SU-DHL-6 (cell line): ENCODE results near the gene IGFL4.
A peak's percentile ranks its signal among the peaks of the same experiment; 100 is the strongest.

Experiments used
- H2AFZ ChIP-seq: fragments of 200-600 bp; sonication (generic); 2 replicates; pipeline ENCODE4 v1.6.1; 2014; ENCODE audit warnings: low read depth, mild to moderate bottlenecking, moderate library complexity, mixed read lengths, antibody characterized with exemption, low read length; ENCODE audit not compliant: severe bottlenecking
- H3F3A ChIP-seq: fragments of 200-600 bp; shearing (Covaris generic); 2 replicates; pipeline ENCODE4 v1.6.0; 2016; ENCODE audit warnings: antibody characterized with exemption, mild to moderate bottlenecking; ENCODE audit not compliant: insufficient read depth
- H3K27ac ChIP-seq: fragments of 200-600 bp; sonication (generic); 2 replicates; pipeline ENCODE4 v1.5.1; 2016; ENCODE audit warnings: low read depth, mild to moderate bottlenecking, low read length, moderate library complexity, mixed read lengths
- H3K27me3 ChIP-seq: fragments of 200-600 bp; sonication (generic), shearing (Covaris generic); 2 replicates; pipeline ENCODE4 v1.6.0; 2014; ENCODE audit warnings: mild to moderate bottlenecking, low read length
- H3K36me3 ChIP-seq: fragments of 200-600 bp; sonication (generic); 2 replicates; pipeline ENCODE4 v1.6.1; 2014; ENCODE audit warnings: mild to moderate bottlenecking, low read length, mixed read lengths
- H3K4me2 ChIP-seq: fragments of 300-600, 200-600 bp; shearing (Covaris generic), sonication (generic); 2 replicates; pipeline ENCODE4 v1.6.0; 2014; ENCODE audit warnings: low read length, low read depth, mild to moderate bottlenecking; ENCODE audit not compliant: poor library complexity, severe bottlenecking
- H3K4me3 ChIP-seq: fragments of 200-600 bp; sonication (generic); 2 replicates; pipeline ENCODE4 v1.5.1; 2014; ENCODE audit warnings: antibody characterized with exemption, low read length, mild to moderate bottlenecking, mixed read lengths; ENCODE audit not compliant: insufficient read depth, poor library complexity, severe bottlenecking
- H3K79me2 ChIP-seq: fragments of 200-600 bp; sonication (generic); 2 replicates; pipeline ENCODE4 v1.6.1; 2014; ENCODE audit warnings: mild to moderate bottlenecking, low read length, moderate library complexity; ENCODE audit not compliant: insufficient read depth
- H3K9ac ChIP-seq: fragments of 200-600 bp; sonication (generic); 2 replicates; pipeline ENCODE4 v1.7.0; 2014; ENCODE audit warnings: mild to moderate bottlenecking, low read length
- H3K9me2 ChIP-seq: fragments of 200-600 bp; sonication (generic); replicated peaks from 2 replicates; pipeline ENCODE4 v1.6.1; 2014; ENCODE audit warnings: low read length; ENCODE audit not compliant: insufficient read depth
- H3K9me3 ChIP-seq: fragments of 200-600 bp; sonication (generic); 2 replicates; pipeline ENCODE4 v1.6.1; 2014; ENCODE audit warnings: low read length, mixed read lengths; ENCODE audit not compliant: insufficient read depth
- H4K20me1 ChIP-seq: fragments of 200-600 bp; sonication (generic); 2 replicates; pipeline ENCODE4 v1.6.1; 2014; ENCODE audit warnings: low read depth, mild to moderate bottlenecking, antibody characterized with exemption, low read length, moderate library complexity, mixed read lengths
- EZH2phosphoT487 ChIP-seq: fragments of 200-600 bp; sonication (generic), shearing (Covaris generic); conservative IDR thresholded peaks from 2 replicates; pipeline ENCODE4 v1.6.1; 2018; ENCODE audit warnings: mild to moderate bottlenecking, antibody characterized with exemption, low read length, moderate library complexity, mixed read lengths
- TF ChIP-seq, protein P1 (sequence below): fragments of 200-600 bp; sonication (generic); IDR thresholded peaks from one replicate; pipeline ENCODE4 v1.5.1; 2017; ENCODE audit warnings: antibody characterized with exemption, mild to moderate bottlenecking, low read length, moderate library complexity; ENCODE audit not compliant: insufficient read depth, poor library complexity, severe bottlenecking

The IGFL4 gene

GRCh38 chr19:46002678-46003275, 38.0 kb downstream of the IGFL4 start:
- Histone ChIP-seq H3K27me3 (no peaks in the 10 kb centered on the region), H3K9ac (no peak overlapping the region), H3K4me2 (no peak overlapping the region), H4K20me1 (no peaks in the 10 kb centered on the region), H3K9me2 (no peaks in the 10 kb centered on the region), H3K9me3 (no peaks in the 10 kb centered on the region), H3K79me2 (no peaks in the 10 kb centered on the region), H3K4me3 (no peak overlapping the region), H3K36me3 (no peaks in the 10 kb centered on the region), H3K27ac (no peak overlapping the region), H2AFZ (no peak overlapping the region), H3F3A (no peaks in the 10 kb centered on the region)
- TF ChIP-seq, protein P1, sequence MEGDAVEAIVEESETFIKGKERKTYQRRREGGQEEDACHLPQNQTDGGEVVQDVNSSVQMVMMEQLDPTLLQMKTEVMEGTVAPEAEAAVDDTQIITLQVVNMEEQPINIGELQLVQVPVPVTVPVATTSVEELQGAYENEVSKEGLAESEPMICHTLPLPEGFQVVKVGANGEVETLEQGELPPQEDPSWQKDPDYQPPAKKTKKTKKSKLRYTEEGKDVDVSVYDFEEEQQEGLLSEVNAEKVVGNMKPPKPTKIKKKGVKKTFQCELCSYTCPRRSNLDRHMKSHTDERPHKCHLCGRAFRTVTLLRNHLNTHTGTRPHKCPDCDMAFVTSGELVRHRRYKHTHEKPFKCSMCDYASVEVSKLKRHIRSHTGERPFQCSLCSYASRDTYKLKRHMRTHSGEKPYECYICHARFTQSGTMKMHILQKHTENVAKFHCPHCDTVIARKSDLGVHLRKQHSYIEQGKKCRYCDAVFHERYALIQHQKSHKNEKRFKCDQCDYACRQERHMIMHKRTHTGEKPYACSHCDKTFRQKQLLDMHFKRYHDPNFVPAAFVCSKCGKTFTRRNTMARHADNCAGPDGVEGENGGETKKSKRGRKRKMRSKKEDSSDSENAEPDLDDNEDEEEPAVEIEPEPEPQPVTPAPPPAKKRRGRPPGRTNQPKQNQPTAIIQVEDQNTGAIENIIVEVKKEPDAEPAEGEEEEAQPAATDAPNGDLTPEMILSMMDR: no peak
- no peak for TF ChIP-seq EZH2phosphoT487

GRCh38 chr19:46000491-46001246, 40.1 kb downstream of the IGFL4 start:
- no peak overlapping the region for H2AFZ ChIP-seq
- H3K4me2 ChIP-seq: peak overlapping the region; percentile 17

GRCh38 chr19:45999653-46000121, 41.1 kb downstream of the IGFL4 start:
- H3K27ac ChIP-seq: no peak overlapping the region
- no peaks in the 10 kb centered on the region for H3K36me3 ChIP-seq
- no peak overlapping the region for H3K4me2 ChIP-seq

More at GRCh38 chr19:46000491-46001246, 40.1 kb downstream of the IGFL4 start:
- H3K79me2 ChIP-seq: 0 out of 2 replicates have a peak, but pooled peaks cover 2% of the 10 kb centered on the region
- no peaks in the 10 kb centered on the region for H3K36me3 ChIP-seq
- no peaks in the 10 kb centered on the region for H3F3A ChIP-seq
- H3K4me3 ChIP-seq: no peak overlapping the region
- H4K20me1 ChIP-seq: no peaks in the 10 kb centered on the region
- TF ChIP-seq EZH2phosphoT487: no peak
- TF ChIP-seq, protein P1: no peak
- H3K9ac ChIP-seq: no peak overlapping the region
- H3K9me3 ChIP-seq: no peaks in the 10 kb centered on the region
- H3K27me3 ChIP-seq: no peaks in the 10 kb centered on the region
- H3K9me2 ChIP-seq: no peaks in the 10 kb centered on the region
- no peak overlapping the region for H3K27ac ChIP-seq

More at GRCh38 chr19:45999653-46000121, 41.1 kb downstream of the IGFL4 start:
- Histone ChIP-seq H3K79me2 (0 out of 2 replicates have a peak, but pooled peaks cover 5% of the 10 kb centered on the region), H4K20me1 (no peaks in the 10 kb centered on the region), H3K4me3 (no peak overlapping the region), H3K9ac (no peak overlapping the region), H3K9me3 (no peaks in the 10 kb centered on the region), H3K9me2 (no peaks in the 10 kb centered on the region), H3F3A (no peaks in the 10 kb centered on the region), H2AFZ (no peak overlapping the region), H3K27me3 (no peaks in the 10 kb centered on the region)
- TF ChIP-seq, protein P1: no peak
- TF ChIP-seq EZH2phosphoT487: no peak
